Measurements from ENCODE around the gene CD37. TPM values are rescaled to one million over a fixed set of nuclear protein-coding genes. Genes with fewer than 3 reads are reported as not detected.

Gene CD37
- total and polyA plus RNA-seq, 2 donors (not counting 1 experiment from before 2014, with no cell fraction given), result not detected

GRCh38 chr19:49374665-49375434, 39.6 kb downstream of the CD37 start:
- Histone ChIP-seq H3K79me2 (ENCODE audit: control insufficient read depth, insufficient read depth, low read length) (no peaks in the 10 kb centered on the region), H3K4me2 (ENCODE audit: extremely low read depth, insufficient read depth, low read length) (no peak overlapping the region), H3K27ac (ENCODE audit: insufficient read depth, low read length) (no peak overlapping the region), H3K9ac (ENCODE audit: insufficient read depth, low read length) (no peak overlapping the region), H3K9me3 (ENCODE audit: control insufficient read depth, insufficient read depth, low read depth, low read length) (no peaks in the 10 kb centered on the region), H4K20me1 (ENCODE audit: control insufficient read depth, extremely low read depth, insufficient read depth, low read length) (no peaks in the 10 kb centered on the region), H3K4me1 (ENCODE audit: control insufficient read depth, extremely low read depth, insufficient read depth, low read length) (no peaks in the 10 kb centered on the region), H3K4me3 (replicated peaks in 1 of 4; ENCODE audit: control extremely low read depth in 1 of 4, insufficient read depth in 1 of 4, low read depth in 3 of 4, low read length in 4 of 4) (no peak overlapping the region), H3K36me3 (ENCODE audit: control insufficient read depth, insufficient read depth, low read length) (no peaks in the 10 kb centered on the region), H2AFZ (ENCODE audit: low read length) (no peak overlapping the region), H3K27me3 (ENCODE audit: control insufficient read depth, insufficient read depth, low read length) (peaks cover 4% of the 10 kb centered on the region)
- no peak for TF ChIP-seq EZH2 (IDR thresholded peaks at IDR 0.05; ENCODE audit: low read length, missing control alignments)
- no peak for TF ChIP-seq CTCF (conservative IDR thresholded peaks at IDR 0.05 in 1 of 2, IDR thresholded peaks at IDR 0.05 in 1 of 2; ENCODE audit: low read depth in 1 of 2, low read length in 2 of 2)
- DNase-seq (ENCODE audit: low read depth in 2 of 2), result no peak

- Histone ChIP-seq H3K36me3 (ENCODE audit: control insufficient read depth, insufficient read depth, low read length) (no peaks in the 10 kb centered on the region), H4K20me1 (ENCODE audit: control insufficient read depth, extremely low read depth, insufficient read depth, low read length) (no peaks in the 10 kb centered on the region)
These were observed 43.3 kb downstream of the CD37 start for GRCh38 chr19:49378512-49378911.

GRCh38 chr19:49380391-49380790, 45.2 kb downstream of the CD37 start:
- no peak for TF ChIP-seq EZH2 (IDR thresholded peaks at IDR 0.05; ENCODE audit: low read length, missing control alignments)
- no peak for TF ChIP-seq CTCF (conservative IDR thresholded peaks at IDR 0.05 in 1 of 2, IDR thresholded peaks at IDR 0.05 in 1 of 2; ENCODE audit: low read depth in 1 of 2, low read length in 2 of 2)

More at GRCh38 chr19:49378512-49378911, 43.3 kb downstream of the CD37 start:
- H3K27me3 ChIP-seq (ENCODE audit: control insufficient read depth, insufficient read depth, low read length), result peaks cover 8% of the 10 kb centered on the region
- no peak overlapping the region for H2AFZ ChIP-seq (ENCODE audit: low read length)
- no peak overlapping the region for H3K27ac ChIP-seq (ENCODE audit: insufficient read depth, low read length)
- no peak overlapping the region for H3K4me3 ChIP-seq (replicated peaks in 1 of 4; ENCODE audit: control extremely low read depth in 1 of 4, insufficient read depth in 1 of 4, low read depth in 3 of 4, low read length in 4 of 4)
- no peaks in the 10 kb centered on the region for H3K9me3 ChIP-seq (ENCODE audit: control insufficient read depth, insufficient read depth, low read depth, low read length)
- H3K79me2 ChIP-seq (ENCODE audit: control insufficient read depth, insufficient read depth, low read length), result no peaks in the 10 kb centered on the region
- no peak for DNase-seq (ENCODE audit: low read depth in 2 of 2)
- no peak overlapping the region for H3K4me2 ChIP-seq (ENCODE audit: extremely low read depth, insufficient read depth, low read length)
- no peak overlapping the region for H3K9ac ChIP-seq (ENCODE audit: insufficient read depth, low read length)
- no peaks in the 10 kb centered on the region for H3K4me1 ChIP-seq (ENCODE audit: control insufficient read depth, extremely low read depth, insufficient read depth, low read length)
- no peak for TF ChIP-seq CTCF (conservative IDR thresholded peaks at IDR 0.05 in 1 of 2, IDR thresholded peaks at IDR 0.05 in 1 of 2; ENCODE audit: low read depth in 1 of 2, low read length in 2 of 2)
- TF ChIP-seq EZH2 (IDR thresholded peaks at IDR 0.05; ENCODE audit: low read length, missing control alignments), result no peak

More at GRCh38 chr19:49380391-49380790, 45.2 kb downstream of the CD37 start:
- H3K9me3 ChIP-seq (ENCODE audit: control insufficient read depth, insufficient read depth, low read depth, low read length), result no peaks in the 10 kb centered on the region
- H3K4me1 ChIP-seq (ENCODE audit: control insufficient read depth, extremely low read depth, insufficient read depth, low read length), result no peaks in the 10 kb centered on the region
- no peaks in the 10 kb centered on the region for H3K36me3 ChIP-seq (ENCODE audit: control insufficient read depth, insufficient read depth, low read length)
- H3K4me3 ChIP-seq (replicated peaks in 1 of 4; ENCODE audit: control extremely low read depth in 1 of 4, insufficient read depth in 1 of 4, low read depth in 3 of 4, low read length in 4 of 4), result no peak overlapping the region
- H2AFZ ChIP-seq (ENCODE audit: low read length), result no peak overlapping the region
- no peak overlapping the region for H3K4me2 ChIP-seq (ENCODE audit: extremely low read depth, insufficient read depth, low read length)
- DNase-seq (ENCODE audit: low read depth in 2 of 2), result no peak
- H3K79me2 ChIP-seq (ENCODE audit: control insufficient read depth, insufficient read depth, low read length), result no peaks in the 10 kb centered on the region
- no peak overlapping the region for H3K27ac ChIP-seq (ENCODE audit: insufficient read depth, low read length)
- H3K9ac ChIP-seq (ENCODE audit: insufficient read depth, low read length), result no peak overlapping the region
- peaks cover 4% of the 10 kb centered on the region for H3K27me3 ChIP-seq (ENCODE audit: control insufficient read depth, insufficient read depth, low read length)
- no peaks in the 10 kb centered on the region for H4K20me1 ChIP-seq (ENCODE audit: control insufficient read depth, extremely low read depth, insufficient read depth, low read length)
